ENCODE data around the gene WWOX. TPM values are rescaled to one million over a fixed set of nuclear protein-coding genes. Genes with fewer than 3 reads are reported as not detected.

WWOX gene
- total RNA-seq, 1 donor from 2014 or later = 19.2 TPM

DNA sequence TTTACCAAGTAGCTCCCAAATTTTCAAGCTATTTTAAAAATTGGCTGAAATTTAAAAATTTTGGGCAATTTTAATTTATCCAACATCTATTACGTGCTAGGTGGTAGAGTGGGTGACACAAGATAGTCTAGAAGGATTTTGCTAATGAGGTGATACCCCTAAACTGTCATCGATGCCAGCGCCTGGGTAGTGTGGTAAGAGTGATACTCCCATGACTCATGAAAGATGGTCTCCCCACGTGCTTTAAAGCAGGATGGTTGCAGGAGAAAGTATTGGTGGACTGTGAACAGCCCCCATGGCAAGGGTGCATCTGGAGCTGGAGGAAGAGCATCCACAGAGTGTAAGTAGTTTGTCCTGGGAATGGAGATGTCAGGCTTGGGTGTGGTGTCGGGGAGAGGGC, 77.8 kb downstream of the WWOX start:
- no peak for DNase-seq
- ATAC-seq = no peak
- TF ChIP-seq, protein P1, sequence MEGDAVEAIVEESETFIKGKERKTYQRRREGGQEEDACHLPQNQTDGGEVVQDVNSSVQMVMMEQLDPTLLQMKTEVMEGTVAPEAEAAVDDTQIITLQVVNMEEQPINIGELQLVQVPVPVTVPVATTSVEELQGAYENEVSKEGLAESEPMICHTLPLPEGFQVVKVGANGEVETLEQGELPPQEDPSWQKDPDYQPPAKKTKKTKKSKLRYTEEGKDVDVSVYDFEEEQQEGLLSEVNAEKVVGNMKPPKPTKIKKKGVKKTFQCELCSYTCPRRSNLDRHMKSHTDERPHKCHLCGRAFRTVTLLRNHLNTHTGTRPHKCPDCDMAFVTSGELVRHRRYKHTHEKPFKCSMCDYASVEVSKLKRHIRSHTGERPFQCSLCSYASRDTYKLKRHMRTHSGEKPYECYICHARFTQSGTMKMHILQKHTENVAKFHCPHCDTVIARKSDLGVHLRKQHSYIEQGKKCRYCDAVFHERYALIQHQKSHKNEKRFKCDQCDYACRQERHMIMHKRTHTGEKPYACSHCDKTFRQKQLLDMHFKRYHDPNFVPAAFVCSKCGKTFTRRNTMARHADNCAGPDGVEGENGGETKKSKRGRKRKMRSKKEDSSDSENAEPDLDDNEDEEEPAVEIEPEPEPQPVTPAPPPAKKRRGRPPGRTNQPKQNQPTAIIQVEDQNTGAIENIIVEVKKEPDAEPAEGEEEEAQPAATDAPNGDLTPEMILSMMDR (IDR thresholded peaks at IDR 0.05) = no peak
- Histone ChIP-seq H3K4me1 (no peaks in the 10 kb centered on the region), H3K27me3 (ENCODE audit: low read depth) (no peaks in the 10 kb centered on the region), H3K27ac (peak overlapping the region; percentile 46), H3K36me3 (no peaks in the 10 kb centered on the region), H3K4me3 (no peak overlapping the region), H3K9me3 (no peaks in the 10 kb centered on the region)
- intact Hi-C loops (cut with DNase I) = no loop called here

DNA sequence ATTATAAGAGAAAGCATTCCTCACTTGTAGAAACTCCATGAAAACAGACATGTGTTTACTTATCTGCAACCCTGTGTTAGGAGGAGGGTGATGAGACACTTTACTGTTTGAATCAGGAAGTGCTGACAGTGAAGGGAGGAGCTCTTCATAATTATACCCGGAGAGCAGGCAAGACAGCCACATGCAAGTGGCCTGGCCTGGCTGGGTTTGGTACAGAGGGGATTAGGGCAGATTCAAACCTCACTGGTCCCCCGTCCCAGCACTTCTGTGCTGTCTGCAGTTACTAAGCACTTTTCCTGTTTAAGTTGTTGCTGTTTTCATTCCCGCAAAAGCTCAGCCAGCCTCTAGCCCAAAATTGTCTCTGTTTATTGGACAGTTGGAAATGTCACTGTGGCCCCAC, 78.5 kb downstream of the WWOX start:
- DNase-seq (no peak), ATAC-seq (no peak)
- H3K9me3 ChIP-seq = no peaks in the 10 kb centered on the region
- H3K27ac ChIP-seq = peak overlapping the region; percentile 46
- TF ChIP-seq, protein P1 (IDR thresholded peaks at IDR 0.05) = no peak
- H3K27me3 ChIP-seq (ENCODE audit: low read depth) = no peaks in the 10 kb centered on the region
- H3K4me1 ChIP-seq = no peaks in the 10 kb centered on the region
- no peaks in the 10 kb centered on the region for H3K36me3 ChIP-seq
- H3K4me3 ChIP-seq = no peak overlapping the region
- intact Hi-C loops (cut with DNase I) = no loop called here

DNA sequence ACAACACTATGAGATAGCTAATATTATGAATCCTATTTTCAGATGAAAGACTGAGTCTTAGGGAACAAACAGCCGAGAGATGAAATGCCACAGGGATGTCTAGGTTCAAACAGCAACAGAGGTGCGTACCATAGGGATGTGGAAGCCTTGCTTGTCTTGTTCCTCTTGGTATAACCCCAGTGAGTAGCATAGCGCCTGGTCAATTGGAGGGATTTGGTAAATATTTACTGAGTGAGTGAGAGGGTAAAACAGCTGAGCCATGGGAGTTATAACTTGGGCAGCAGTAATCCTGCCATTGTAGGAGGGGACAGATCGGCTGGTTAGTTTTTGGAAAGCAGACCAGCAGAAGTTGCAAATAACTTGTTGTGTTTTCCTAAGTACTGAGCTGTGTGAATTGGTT, 80.2 kb downstream of the WWOX start:
- Histone ChIP-seq H3K27me3 (ENCODE audit: low read depth) (no peaks in the 10 kb centered on the region), H3K9me3 (no peaks in the 10 kb centered on the region), H3K27ac (no peak overlapping the region), H3K36me3 (no peaks in the 10 kb centered on the region), H3K4me1 (no peaks in the 10 kb centered on the region), H3K4me3 (no peak overlapping the region)
- ATAC-seq (no peak), DNase-seq (no peak)
- TF ChIP-seq, protein P1 (IDR thresholded peaks at IDR 0.05) = no peak
- intact Hi-C loops (cut with DNase I) = no loop called here

DNA sequence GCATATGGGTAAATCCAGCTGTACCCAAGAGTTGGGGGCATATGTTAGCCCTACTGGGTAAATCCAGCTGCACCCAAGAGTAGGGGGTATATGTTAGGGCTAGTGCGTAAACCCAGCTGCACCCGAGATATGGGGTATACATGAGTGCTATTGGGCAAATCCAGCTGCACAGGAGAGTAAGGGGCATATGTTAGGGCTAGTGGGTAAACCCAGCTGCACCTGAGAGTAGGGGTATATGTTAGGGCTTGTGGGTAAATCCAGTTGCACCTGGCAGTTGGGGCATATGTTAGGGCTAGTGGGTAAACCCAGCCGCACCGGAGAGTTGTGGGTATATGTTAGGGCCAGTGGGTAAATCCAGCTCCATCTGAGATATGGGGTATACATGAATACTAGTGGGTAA, 80.9 kb downstream of the WWOX start:
- Histone ChIP-seq H3K36me3 (no peaks in the 10 kb centered on the region), H3K4me1 (no peaks in the 10 kb centered on the region), H3K9me3 (no peaks in the 10 kb centered on the region), H3K27me3 (ENCODE audit: low read depth) (no peaks in the 10 kb centered on the region), H3K4me3 (no peak overlapping the region), H3K27ac (no peak overlapping the region)
- DNase-seq (no peak), ATAC-seq (no peak)
- intact Hi-C loops (cut with DNase I) = no loop called here
- TF ChIP-seq, protein P1 (IDR thresholded peaks at IDR 0.05) = no peak

DNA sequence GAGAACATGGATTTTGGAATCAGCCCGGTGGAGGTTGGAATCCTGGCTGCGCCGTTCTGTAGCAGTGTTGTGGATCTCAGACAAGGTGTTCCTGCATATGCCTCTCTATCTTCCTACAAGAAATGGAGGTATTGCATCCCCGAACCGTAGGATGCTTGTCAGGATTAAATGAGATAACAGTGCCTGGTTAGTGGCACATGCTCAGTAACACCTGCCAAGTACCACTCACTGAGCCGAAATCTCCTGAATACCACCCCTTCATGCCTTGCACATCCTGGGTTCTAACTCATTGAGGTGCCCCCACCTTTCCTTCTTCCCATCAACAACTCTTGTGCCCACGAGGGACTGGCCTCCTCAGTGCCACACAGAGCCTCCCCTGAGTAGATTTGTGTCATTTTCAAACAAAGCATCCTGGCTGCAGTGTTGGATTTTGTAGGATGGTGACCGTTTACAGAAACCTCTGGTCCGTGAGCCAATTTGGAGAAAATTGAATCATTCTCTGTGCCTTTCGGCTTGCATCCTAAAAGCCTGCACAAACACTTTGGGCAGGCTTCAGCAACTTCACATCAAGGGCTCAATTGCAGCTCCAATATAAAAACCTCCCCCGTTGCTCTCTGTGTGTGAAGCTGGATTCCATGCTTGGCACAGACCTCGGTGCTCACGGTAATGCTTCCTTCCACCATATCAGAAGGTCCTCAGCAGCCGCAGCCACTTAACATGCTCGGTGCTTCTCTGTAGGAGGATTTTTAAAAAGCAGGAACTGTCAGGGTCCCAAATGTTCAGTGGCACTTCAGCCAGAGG, 84.2 kb downstream of the WWOX start:
- TF ChIP-seq, protein P1 (IDR thresholded peaks at IDR 0.05) = no peak
- Histone ChIP-seq H3K4me1 (no peaks in the 10 kb centered on the region), H3K27me3 (ENCODE audit: low read depth) (no peaks in the 10 kb centered on the region), H3K36me3 (no peaks in the 10 kb centered on the region), H3K27ac (no peak overlapping the region), H3K4me3 (peak overlapping the region; percentile 2), H3K9me3 (no peaks in the 10 kb centered on the region)
- intact Hi-C loops (cut with DNase I) = no loop called here
- ATAC-seq (peak in 1 of 2 donors; percentile 53), DNase-seq (no peak)

Measured in lower lobe of right lung (tissue), 2 donors.